Measurements from ENCODE around the gene NFAM1. TPM values are rescaled to one million over a fixed set of nuclear protein-coding genes. Genes with fewer than 3 reads are reported as not detected.

Gene NFAM1
- total and polyA plus RNA-seq, 2 donors, result 0.79 to 1.2 TPM

GRCh38 chr22:42397332-42398249 lies 34.6 kb downstream of the NFAM1 start:
- H3K27ac ChIP-seq (ENCODE audit: low read depth), result no peak overlapping the region
- DNase-seq (ENCODE audit: extremely low spot score), result no peak
- H3K4me1 ChIP-seq (ENCODE audit: insufficient read depth), result no peaks in the 10 kb centered on the region
- H3K36me3 ChIP-seq (ENCODE audit: insufficient read depth), result no peaks in the 10 kb centered on the region
- no peak overlapping the region for H3K4me3 ChIP-seq (ENCODE audit: low read depth, low read length)
- WGBS, result 65% methylated on average over 15 of the region's 15 CpGs

- Histone ChIP-seq H3K4me3 (ENCODE audit: low read depth, low read length) (no peak overlapping the region), H3K27ac (ENCODE audit: low read depth) (no peak overlapping the region)
Measured at GRCh38 chr22:42396621-42397331, 35.4 kb downstream of the NFAM1 start.

GRCh38 chr22:42389143-42389542 lies 43.1 kb downstream of the NFAM1 start:
- H3K27ac ChIP-seq (ENCODE audit: low read depth), result no peak overlapping the region
- no peaks in the 10 kb centered on the region for H3K36me3 ChIP-seq (ENCODE audit: insufficient read depth)
- DNase-seq (ENCODE audit: extremely low spot score), result no peak
- 78% methylated on average over 7 of the region's 7 CpGs for WGBS
- H3K4me3 ChIP-seq (ENCODE audit: low read depth, low read length), result no peak overlapping the region
- no peaks in the 10 kb centered on the region for H3K4me1 ChIP-seq (ENCODE audit: insufficient read depth)

More at GRCh38 chr22:42396621-42397331, 35.4 kb downstream of the NFAM1 start:
- H3K36me3 ChIP-seq (ENCODE audit: insufficient read depth), result no peaks in the 10 kb centered on the region
- no peak for DNase-seq (ENCODE audit: extremely low spot score)
- 62% methylated on average over 24 of the region's 24 CpGs for WGBS
- H3K4me1 ChIP-seq (ENCODE audit: insufficient read depth), result no peaks in the 10 kb centered on the region

GRCh38 chr22:42388130-42388797 lies 43.9 kb downstream of the NFAM1 start:
- no peaks in the 10 kb centered on the region for H3K4me1 ChIP-seq (ENCODE audit: insufficient read depth)
- WGBS, result 78% methylated on average over 15 of the region's 15 CpGs
- H3K4me3 ChIP-seq (ENCODE audit: low read depth, low read length), result no peak overlapping the region
- H3K36me3 ChIP-seq (ENCODE audit: insufficient read depth), result no peaks in the 10 kb centered on the region
- no peak for DNase-seq (ENCODE audit: extremely low spot score)
- no peak overlapping the region for H3K27ac ChIP-seq (ENCODE audit: low read depth)

- no peak for DNase-seq (ENCODE audit: extremely low spot score)
- Histone ChIP-seq H3K4me3 (ENCODE audit: low read depth, low read length) (no peak overlapping the region), H3K36me3 (ENCODE audit: insufficient read depth) (no peaks in the 10 kb centered on the region), H3K27ac (ENCODE audit: low read depth) (no peak overlapping the region), H3K4me1 (ENCODE audit: insufficient read depth) (no peaks in the 10 kb centered on the region)
- 82% methylated on average over 6 of the region's 6 CpGs for WGBS
Measured at GRCh38 chr22:42387631-42388030, 44.6 kb downstream of the NFAM1 start.

GRCh38 chr22:42385696-42386095 lies 46.5 kb downstream of the NFAM1 start:
- no peak for DNase-seq (ENCODE audit: extremely low spot score)
- no peaks in the 10 kb centered on the region for H3K36me3 ChIP-seq (ENCODE audit: insufficient read depth)
- no peak overlapping the region for H3K4me3 ChIP-seq (ENCODE audit: low read depth, low read length)
- WGBS, result 89% methylated on average over 8 of the region's 8 CpGs
- no peaks in the 10 kb centered on the region for H3K4me1 ChIP-seq (ENCODE audit: insufficient read depth)
- no peak overlapping the region for H3K27ac ChIP-seq (ENCODE audit: low read depth)

- no peak for DNase-seq (ENCODE audit: extremely low spot score)
- no peaks in the 10 kb centered on the region for H3K4me1 ChIP-seq (ENCODE audit: insufficient read depth)
- 83% methylated on average over 5 of the region's 5 CpGs for WGBS
- no peak overlapping the region for H3K27ac ChIP-seq (ENCODE audit: low read depth)
- no peaks in the 10 kb centered on the region for H3K36me3 ChIP-seq (ENCODE audit: insufficient read depth)
- H3K4me3 ChIP-seq (ENCODE audit: low read depth, low read length), result no peak overlapping the region
Measured at GRCh38 chr22:42384506-42384905, 47.7 kb downstream of the NFAM1 start.

- WGBS, result 93% methylated on average over 7 of the region's 7 CpGs
- Histone ChIP-seq H3K36me3 (ENCODE audit: insufficient read depth) (no peaks in the 10 kb centered on the region), H3K4me1 (ENCODE audit: insufficient read depth) (no peaks in the 10 kb centered on the region), H3K4me3 (ENCODE audit: low read depth, low read length) (no peak overlapping the region), H3K27ac (ENCODE audit: low read depth) (no peak overlapping the region)
- no peak for DNase-seq (ENCODE audit: extremely low spot score)
Measured at GRCh38 chr22:42383851-42384417, 48.3 kb downstream of the NFAM1 start.

- H3K4me1 ChIP-seq (ENCODE audit: insufficient read depth), result no peaks in the 10 kb centered on the region
- H3K36me3 ChIP-seq (ENCODE audit: insufficient read depth), result no peaks in the 10 kb centered on the region
- 91% methylated on average over 5 of the region's 5 CpGs for WGBS
- no peak overlapping the region for H3K4me3 ChIP-seq (ENCODE audit: low read depth, low read length)
- DNase-seq (ENCODE audit: extremely low spot score), result no peak
- no peak overlapping the region for H3K27ac ChIP-seq (ENCODE audit: low read depth)
Measured at GRCh38 chr22:42383287-42383686, 48.9 kb downstream of the NFAM1 start.

- no peak overlapping the region for H3K4me3 ChIP-seq (ENCODE audit: low read depth, low read length)
- no peaks in the 10 kb centered on the region for H3K36me3 ChIP-seq (ENCODE audit: insufficient read depth)
- no peak overlapping the region for H3K27ac ChIP-seq (ENCODE audit: low read depth)
- no peak for DNase-seq (ENCODE audit: extremely low spot score)
- WGBS, result 72% methylated on average over 12 of the region's 12 CpGs
- no peaks in the 10 kb centered on the region for H3K4me1 ChIP-seq (ENCODE audit: insufficient read depth)
Measured at GRCh38 chr22:42380769-42381551, 51.2 kb downstream of the NFAM1 start.

- Histone ChIP-seq H3K36me3 (ENCODE audit: insufficient read depth) (no peaks in the 10 kb centered on the region), H3K4me1 (ENCODE audit: insufficient read depth) (no peaks in the 10 kb centered on the region), H3K27ac (ENCODE audit: low read depth) (no peak overlapping the region), H3K4me3 (ENCODE audit: low read depth, low read length) (no peak overlapping the region)
- WGBS, result 84% methylated on average over 16 of the region's 16 CpGs
- DNase-seq (ENCODE audit: extremely low spot score), result no peak
Measured at GRCh38 chr22:42379966-42380537, 52.2 kb downstream of the NFAM1 start.

- 47% methylated on average over 12 of the region's 12 CpGs for WGBS
- Histone ChIP-seq H3K4me1 (ENCODE audit: insufficient read depth) (no peaks in the 10 kb centered on the region), H3K27ac (ENCODE audit: low read depth) (no peak overlapping the region), H3K36me3 (ENCODE audit: insufficient read depth) (no peaks in the 10 kb centered on the region), H3K4me3 (ENCODE audit: low read depth, low read length) (no peak overlapping the region)
- no peak for DNase-seq (ENCODE audit: extremely low spot score)
Measured at GRCh38 chr22:42376711-42377554, 55.3 kb downstream of the NFAM1 start.

Data from urinary bladder (tissue), 4 donors.